NCI-H510A (cell line): ENCODE data around the gene BORCS5.

Source experiments
- DNase-seq: peaks from one replicate; lab custom pipeline; 2025; lab: John Stamatoyannopoulos, UW

The BORCS5 gene

GRCh38 chr12:12353276-12353675 lies 3.6 kb upstream of the BORCS5 start:
- no peak for DNase-seq

- no peak for DNase-seq
These were observed 3.1 kb upstream of the BORCS5 start for GRCh38 chr12:12353807-12354206.

GRCh38 chr12:12356467-12356895 lies 397 bp upstream of the BORCS5 start:
- DNase-seq = no peak

- no peak for DNase-seq
These were observed 1.0 kb downstream of the BORCS5 start for GRCh38 chr12:12357719-12358461.

GRCh38 chr12:12358528-12358927 lies 1.6 kb downstream of the BORCS5 start:
- no peak for DNase-seq

GRCh38 chr12:12364787-12365445 lies 8.0 kb downstream of the BORCS5 start:
- no peak for DNase-seq

GRCh38 chr12:12365446-12365802 lies 8.5 kb downstream of the BORCS5 start:
- no peak for DNase-seq

- no peak for DNase-seq
These were observed 9.1 kb downstream of the BORCS5 start for GRCh38 chr12:12365931-12366431.

- no peak for DNase-seq
These were observed 10.0 kb downstream of the BORCS5 start for GRCh38 chr12:12366701-12367481.

- no peak for DNase-seq
These were observed 10.7 kb downstream of the BORCS5 start for GRCh38 chr12:12367482-12367998.

GRCh38 chr12:12372946-12373722 lies 16.3 kb downstream of the BORCS5 start:
- DNase-seq = no peak

- DNase-seq = peak; percentile 62
These were observed 20.0 kb downstream of the BORCS5 start for GRCh38 chr12:12376646-12377448.

GRCh38 chr12:12378616-12379015 lies 21.7 kb downstream of the BORCS5 start:
- no peak for DNase-seq

- DNase-seq = no peak
These were observed 23.2 kb downstream of the BORCS5 start for GRCh38 chr12:12379831-12380730.

GRCh38 chr12:12380949-12381593 lies 24.2 kb downstream of the BORCS5 start:
- DNase-seq = no peak

GRCh38 chr12:12381982-12382381 lies 25.1 kb downstream of the BORCS5 start:
- DNase-seq = no peak

GRCh38 chr12:12384571-12385340 lies 27.9 kb downstream of the BORCS5 start:
- no peak for DNase-seq

- DNase-seq = no peak
These were observed 30.6 kb downstream of the BORCS5 start for GRCh38 chr12:12387501-12387900.
